HG03097 (cell line): Measurements from ENCODE around the gene SLC12A5.

Experiments
- ATAC-seq: cut with Tn5 transposase; IDR thresholded peaks from one replicate; pipeline ENCODE4 v1.9.1; 2021; ENCODE audit not compliant: unreplicated experiment, low FRiP score

Gene SLC12A5

DNA sequence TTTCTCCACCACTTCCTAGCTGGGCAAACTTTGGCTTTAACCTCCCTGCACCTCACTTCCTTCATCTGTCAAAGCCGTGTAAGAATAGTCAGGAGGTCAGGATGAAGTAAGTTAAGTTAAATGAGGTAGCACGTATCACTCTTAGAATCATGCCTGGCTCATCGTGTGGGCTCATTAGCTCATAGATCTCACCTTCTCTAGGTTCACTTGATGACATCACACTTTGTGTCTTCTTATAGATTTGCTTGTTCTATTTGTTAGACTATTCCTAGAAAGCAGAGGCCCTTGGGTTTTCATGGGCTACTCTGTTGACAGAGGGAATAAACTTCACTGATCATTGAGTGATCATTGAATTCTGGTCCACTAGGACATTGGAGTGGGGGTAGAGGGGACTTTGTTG, 72.9 kb downstream of the SLC12A5 start:
- no peak for ATAC-seq

DNA sequence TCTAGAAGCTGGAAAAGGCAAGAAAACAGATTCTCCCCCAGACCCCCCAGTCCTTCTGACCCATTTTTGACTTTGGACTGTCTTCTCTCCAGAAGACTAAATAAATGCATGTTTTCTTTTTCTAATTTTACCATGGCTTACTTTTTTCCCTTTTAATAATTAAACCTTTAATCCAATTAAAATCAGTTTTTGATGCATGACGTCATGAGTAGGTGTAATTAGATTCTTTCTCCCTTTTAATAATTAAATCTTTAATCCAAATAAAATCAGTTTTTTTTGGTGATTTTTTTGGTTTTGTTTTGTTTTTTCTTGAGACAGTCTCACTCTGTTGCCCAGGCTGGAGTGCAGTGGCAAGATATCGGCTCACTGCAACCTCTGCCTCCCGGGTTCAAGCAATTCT, 73.9 kb downstream of the SLC12A5 start:
- no peak for ATAC-seq

DNA sequence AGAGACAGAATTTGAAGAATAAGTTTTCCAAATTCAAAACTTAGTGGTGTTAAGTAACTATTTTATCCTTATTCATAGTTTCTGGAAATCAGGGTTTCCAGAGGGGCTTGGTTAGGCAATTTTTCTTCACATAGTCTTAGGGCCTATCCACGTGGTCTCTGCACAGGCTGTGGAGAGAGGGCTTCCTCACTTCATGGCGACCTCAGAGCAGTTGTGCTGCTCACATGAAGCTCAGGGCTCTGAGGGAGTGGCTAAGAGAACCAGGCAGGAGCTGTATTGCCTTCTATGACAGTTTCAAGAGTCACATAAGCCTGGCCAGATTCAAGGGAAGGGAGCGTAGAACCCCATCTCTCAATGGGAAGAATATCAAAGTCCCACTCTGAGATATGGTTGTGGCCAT, 75.2 kb downstream of the SLC12A5 start:
- ATAC-seq = no peak

DNA sequence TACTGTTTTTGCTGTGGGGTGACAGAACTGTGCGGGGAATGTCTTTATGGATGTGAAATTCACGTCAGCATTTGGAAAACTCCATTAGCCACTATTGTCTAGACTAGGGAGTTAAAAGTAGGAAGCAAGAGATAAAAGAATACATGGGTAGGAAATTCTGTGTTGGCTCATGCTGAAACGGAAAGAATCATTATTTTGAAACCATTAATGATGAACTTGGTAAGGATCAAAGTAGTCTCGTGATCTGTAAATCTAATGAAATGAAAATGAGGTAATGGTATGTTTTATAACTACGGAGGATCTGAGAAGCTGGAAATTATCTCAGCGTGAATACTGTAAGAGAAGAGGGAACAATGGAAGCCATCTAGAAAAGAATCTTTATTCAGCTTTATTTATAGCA, 78.0 kb downstream of the SLC12A5 start:
- no peak for ATAC-seq

DNA sequence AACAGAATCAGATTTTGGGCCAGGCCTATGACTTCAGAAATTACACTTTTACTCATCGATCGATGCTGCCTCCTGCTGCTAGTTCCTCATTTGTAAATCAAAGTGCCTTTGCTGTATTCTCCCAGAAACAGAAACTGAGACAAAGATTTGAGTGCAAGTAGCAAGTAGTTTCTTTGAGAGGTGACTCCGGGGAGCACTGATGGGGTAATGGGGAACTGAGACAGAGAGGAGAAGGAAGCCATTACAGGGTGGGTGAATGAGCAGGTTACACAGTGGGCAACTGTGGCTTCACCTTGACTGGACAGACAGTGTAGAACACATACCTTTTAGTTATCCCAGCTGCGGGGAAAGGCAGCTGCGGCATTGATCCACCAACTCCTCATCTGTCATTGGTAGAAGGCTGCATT, 79.4 kb downstream of the SLC12A5 start:
- peak; percentile 72 for ATAC-seq

DNA sequence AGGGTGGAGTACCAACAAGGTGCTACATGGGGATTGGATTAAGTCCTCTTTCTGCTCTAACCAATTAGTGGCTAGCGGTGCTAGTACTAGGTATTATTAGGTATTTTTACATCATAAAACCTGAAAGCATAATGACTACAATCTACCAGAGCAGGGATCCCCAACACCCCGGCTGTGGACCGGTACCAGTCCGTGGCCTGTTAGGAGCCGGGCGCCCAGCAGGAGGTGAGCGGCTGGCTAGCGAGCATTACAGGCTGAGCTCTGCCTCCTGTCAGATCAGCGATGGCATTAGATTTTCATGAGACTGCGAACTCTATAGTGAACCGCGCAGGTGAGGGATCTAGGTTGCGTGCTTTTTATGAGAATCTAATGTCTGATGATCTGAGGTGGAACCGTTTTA, 80.0 kb downstream of the SLC12A5 start:
- ATAC-seq = no peak
